Esophagus muscularis mucosa (tissue), 4 donors: Measurements from ENCODE around the gene AKAP6.

Experiments
- EP300 ChIP-seq: sonication (generic); formaldehyde crosslinking; IDR thresholded peaks from one replicate; pipeline ENCODE4 v1.6.1; 2017; ENCODE audit warnings: antibody characterized with exemption
- POLR2A ChIP-seq: fragments of 450-650 bp; IDR thresholded peaks from one replicate; pipeline ENCODE4 v1.6.1; 2017; ENCODE audit warnings: antibody characterized with exemption, moderate library complexity, mild to moderate bottlenecking, low read depth
- POLR2AphosphoS5 ChIP-seq, 2 donors: sonication (generic); formaldehyde crosslinking; IDR thresholded peaks; one replicate each; pipeline ENCODE4 v1.6.1; 2017; ENCODE audit warnings: antibody characterized with exemption in 2 of 2
- TF ChIP-seq, protein P1 (sequence below), 3 experiments: fragments of 200-600 bp in 2 of 3; fragments of 450-650 bp in 1 of 3; sonication (generic) in 2 of 3; IDR thresholded peaks; one replicate each; pipeline ENCODE4 v1.5.1; 2017 to 2019; ENCODE audit warnings: antibody characterized with exemption in 3 of 3, mild to moderate bottlenecking in 2 of 3, moderate library complexity in 1 of 3

- TF ChIP-seq, protein P1, sequence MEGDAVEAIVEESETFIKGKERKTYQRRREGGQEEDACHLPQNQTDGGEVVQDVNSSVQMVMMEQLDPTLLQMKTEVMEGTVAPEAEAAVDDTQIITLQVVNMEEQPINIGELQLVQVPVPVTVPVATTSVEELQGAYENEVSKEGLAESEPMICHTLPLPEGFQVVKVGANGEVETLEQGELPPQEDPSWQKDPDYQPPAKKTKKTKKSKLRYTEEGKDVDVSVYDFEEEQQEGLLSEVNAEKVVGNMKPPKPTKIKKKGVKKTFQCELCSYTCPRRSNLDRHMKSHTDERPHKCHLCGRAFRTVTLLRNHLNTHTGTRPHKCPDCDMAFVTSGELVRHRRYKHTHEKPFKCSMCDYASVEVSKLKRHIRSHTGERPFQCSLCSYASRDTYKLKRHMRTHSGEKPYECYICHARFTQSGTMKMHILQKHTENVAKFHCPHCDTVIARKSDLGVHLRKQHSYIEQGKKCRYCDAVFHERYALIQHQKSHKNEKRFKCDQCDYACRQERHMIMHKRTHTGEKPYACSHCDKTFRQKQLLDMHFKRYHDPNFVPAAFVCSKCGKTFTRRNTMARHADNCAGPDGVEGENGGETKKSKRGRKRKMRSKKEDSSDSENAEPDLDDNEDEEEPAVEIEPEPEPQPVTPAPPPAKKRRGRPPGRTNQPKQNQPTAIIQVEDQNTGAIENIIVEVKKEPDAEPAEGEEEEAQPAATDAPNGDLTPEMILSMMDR (IDR thresholded peaks at IDR 0.05) = no peak
- TF ChIP-seq POLR2AphosphoS5 (IDR thresholded peaks at IDR 0.05) (no peak), EP300 (no peak), POLR2A (no peak)
Observed at GRCh38 chr14:32427726-32428528, 98.8 kb downstream of the AKAP6 start.
